ENCODE data around the gene EFNA5. TPM values are rescaled to one million over a fixed set of nuclear protein-coding genes. Genes with fewer than 3 reads are reported as not detected.

EFNA5 gene
- total RNA-seq, 1 donor from 2014 or later, result 20.8 TPM

DNA sequence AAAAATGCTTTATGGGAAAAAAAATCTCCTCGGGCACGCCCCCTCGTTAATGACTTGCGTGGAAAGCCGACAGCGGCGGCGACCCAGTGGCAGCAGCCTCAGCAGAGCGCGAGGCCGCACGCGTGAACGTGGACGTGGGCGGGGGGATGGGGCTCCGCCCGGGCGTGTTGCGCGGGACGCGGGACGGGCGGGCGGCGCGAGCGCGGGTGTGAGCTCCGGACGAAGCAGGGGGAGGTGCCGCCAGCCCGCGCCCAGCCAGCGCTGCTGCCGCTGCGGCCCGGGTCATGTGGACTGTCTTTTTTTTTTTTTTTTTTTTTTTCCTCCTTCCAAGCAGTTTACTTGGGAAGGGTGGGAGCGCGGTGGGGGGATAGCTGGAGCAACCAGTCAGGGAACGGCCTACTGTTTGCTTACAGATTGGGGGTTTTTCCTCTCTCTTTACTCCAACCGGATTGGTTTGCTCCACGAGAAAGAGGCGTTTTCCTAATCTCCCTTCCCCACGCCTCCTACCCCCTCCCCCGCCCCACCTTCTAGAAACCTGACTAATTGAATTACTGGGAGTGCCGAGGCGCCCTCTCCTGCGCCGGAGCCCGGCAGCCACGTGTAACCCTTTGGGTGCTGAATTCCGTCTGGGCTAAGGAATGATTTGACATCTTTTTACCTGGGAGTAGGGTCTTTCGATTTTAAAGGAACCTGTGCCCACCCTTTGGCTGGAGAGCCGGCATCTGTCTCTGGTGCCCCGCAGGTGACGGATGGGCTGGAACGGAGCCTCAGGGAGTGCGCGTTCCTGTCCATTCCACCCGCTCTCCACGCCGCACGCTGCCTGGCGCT lies 1.7 kb upstream of the EFNA5 start:
- DNase-seq, result peak; percentile 91

DNA sequence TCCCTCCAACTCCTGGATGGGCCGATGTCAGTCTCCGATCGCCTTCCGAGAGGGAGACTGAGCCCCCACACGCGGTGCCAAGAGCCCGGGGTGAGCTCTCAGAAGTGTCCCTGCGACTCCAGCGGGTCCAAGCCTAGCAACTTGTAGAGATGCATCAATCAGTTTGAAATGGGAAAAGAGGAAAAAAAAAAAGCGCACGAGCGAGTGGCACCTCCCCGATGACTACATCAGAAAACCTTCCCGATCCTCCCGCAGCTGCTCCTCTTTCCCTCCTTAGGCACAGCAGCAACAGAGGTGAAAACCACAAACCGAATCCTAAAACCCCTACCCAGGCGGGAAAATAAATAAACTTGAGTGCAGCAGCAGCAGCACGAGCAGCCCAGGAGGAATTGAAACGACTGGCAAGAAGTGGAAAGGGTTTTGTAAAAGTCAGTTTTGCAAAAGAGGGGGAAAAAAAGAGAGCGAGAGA lies 1.0 kb upstream of the EFNA5 start:
- DNase-seq, result peak; percentile 92

DNA sequence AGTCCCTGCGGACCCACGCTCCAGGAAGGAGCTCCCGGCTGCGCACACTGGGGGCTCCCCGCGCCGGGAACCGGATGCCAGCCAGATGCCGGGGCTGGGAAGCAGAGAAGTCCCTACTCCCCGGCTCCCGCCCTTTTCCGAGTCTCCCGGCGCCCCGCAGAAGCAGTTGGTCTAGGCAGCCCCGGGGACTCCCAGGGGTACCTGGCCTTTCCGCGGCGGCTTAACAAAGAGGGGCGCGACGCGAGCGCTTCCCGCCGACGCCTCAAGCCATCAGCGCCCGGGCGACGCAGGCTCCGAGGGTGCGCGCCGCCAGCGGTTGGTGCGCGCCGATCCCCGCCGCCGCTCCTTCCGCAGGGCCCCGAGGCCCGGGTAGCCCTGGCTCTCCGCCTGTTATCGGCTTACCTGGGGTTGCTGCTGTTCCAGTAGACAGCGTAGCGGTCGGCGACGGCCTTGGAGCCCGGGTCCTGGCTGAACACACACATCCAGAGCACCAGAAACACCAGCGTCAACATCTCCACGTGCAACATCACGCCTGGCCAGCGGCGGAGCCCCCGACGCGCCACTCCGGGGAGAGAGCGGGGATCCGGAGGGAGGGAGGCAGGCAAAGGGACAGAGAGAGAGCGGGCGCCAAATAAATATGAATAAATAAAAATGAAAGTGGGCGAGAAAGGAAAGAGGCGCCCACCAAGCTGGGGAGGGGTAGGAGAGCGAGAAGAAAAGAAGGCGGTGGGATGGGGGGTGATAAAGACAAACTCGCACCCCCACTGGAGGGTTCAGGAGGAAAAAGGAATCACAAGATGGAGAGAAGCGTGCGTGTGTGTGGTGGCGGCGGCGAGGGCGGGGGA lies 428 bp downstream of the EFNA5 start:
- DNase-seq, result peak; percentile 40

DNA sequence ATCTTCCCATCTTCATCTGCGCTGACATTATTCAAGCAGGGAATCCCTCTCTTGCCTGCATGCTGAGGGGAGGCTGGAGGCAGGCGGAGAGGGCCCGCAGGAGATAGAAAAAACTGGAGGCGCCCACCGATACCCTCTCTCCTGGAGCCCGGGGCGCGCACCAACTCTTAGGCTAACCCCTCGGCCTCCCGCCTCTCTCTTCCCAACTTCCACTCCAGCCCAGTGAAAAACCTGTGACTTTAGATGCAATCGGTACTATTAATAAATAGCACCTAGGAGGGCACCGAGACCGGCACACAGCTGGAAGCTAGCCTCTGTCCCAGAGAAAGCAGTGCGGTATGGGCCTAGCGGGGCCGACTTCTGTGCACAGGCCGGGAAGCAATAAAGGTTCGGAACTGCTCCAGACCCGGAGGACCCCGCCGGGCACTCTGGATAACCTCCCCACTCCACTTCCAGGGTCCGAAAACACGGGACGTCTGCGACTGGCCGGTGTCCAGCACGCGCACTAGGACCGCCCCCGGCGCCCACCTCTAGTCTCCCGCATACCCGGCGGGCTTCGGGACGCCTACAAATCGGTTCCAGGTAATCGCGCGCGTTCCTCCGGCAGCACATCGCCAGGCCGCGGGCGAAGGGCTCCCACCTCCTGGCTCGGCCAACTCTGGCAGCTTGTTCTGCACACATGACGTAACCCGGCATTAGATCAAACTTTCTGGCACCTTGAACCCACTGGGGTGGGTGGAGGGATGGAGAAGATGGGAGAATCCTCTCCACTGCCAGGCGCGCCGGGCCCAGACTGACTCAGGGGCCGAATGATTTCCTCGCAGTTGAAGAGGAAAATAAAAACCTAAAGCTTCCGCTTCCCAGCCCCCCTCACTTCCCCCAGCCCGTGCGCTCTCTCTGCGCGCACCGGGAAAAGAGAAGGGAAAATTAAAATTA lies 1.4 kb downstream of the EFNA5 start:
- DNase-seq, result no peak

DNA sequence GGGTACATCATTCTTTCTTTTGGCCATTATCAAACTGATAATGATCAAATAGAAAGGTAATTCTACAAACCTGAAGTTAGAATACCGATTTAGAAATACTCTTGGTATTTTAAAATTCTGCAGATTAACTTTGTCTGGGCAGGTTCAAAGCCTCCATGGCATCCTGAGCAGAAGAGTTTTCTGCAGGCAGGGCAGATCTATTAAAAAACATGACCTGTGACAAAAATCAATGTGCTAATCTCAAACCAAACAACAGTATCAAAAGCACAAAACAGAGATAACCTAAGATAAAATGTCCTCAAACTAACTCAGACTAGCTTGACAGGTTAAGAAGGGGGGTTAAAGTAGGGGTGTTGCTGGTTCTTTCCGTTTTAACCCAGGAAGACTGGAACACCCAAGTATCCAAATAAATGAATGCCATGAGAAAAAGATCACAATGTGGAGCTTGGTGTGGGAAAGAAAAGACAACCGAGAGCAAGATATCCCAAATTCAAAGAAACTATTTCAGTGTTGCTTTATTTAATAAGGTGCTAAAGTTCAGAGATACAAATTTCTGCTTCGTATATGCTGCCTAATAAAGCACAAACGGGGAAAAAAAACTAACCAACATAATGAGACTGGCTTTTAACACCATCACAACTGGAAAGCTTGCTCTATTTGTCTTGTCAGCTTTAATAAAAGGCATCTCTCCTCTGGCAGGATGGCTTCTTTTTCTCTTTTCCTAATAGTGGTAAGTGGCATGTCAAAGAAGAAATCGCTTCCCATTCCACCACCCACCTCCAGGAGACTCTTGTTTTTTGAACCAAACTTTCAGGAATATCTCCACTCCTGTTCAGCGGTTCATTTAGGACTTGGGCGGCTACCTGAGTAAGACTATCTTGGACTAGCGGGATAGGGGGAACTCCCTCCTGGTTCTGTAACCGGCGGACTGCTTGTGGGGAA lies 2.3 kb downstream of the EFNA5 start:
- no peak for DNase-seq

DNA sequence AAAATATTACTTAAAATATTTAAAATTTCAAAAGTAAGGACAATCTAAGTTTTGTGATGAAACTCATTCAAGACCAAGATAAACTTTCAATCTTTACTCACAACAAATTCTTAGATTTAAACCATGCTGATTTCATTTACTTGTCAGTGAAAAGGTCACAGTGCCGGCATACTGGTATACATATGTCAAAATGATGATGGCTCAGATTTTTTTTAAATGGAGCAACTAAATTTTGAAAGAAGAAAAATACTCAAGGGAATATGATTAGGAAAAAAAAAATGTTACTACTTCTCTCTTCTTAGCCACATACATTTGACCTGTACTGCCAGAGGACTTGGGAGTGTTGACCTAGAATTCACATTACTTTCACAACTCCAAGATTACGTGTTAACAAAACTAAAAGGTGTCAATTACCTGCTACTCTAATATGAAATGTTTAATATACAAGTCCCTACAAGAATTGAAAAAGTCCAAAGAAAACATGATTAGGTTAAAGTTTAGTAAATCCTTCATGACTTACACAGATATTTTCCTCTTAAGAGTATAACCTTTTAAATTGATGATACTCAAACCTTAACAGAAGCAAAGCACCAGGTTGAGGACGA lies 4.6 kb downstream of the EFNA5 start:
- no peak for DNase-seq

DNA sequence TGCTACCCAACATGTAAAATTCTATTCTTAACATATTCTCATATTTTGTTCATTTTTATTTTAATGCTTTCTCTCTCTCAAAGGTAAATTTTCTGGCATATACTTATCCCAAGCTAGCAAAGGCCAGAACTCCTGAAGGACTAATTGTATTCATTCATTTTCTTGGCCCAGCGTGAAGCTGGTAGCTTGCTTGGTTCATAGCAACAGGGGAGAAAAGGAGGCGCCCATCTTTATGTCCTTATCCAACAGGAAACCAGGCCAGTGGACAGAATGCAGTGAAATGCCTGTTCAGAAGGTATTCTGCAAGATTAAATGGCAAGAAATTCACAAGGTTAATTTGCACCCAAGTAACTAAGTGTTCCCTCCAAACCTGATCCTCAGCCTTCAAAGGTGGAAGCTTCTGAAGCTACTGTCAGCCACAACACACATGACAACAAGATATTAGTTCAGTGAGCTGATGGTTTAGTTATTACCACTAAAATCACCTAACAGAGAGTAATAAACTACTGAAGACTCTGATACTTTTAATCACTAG lies 5.6 kb downstream of the EFNA5 start:
- DNase-seq, result no peak

DNA sequence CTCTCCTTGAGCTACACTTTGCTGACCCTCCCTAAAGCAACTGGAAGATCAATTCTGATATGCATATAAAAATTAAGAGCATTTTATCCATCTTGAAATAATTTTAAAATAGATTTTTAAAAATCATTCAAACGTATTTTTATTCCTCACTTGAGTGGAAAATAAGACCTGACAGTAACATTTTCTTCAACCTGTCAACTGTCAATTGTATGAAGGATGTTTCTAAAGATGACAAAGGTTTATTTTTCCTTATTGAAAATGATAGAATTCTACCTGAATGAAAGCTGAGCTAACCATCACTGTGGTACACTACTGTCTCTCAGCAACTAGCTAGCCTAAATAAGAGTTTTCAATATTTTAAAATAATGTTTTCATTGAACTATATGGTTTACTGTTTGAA lies 7.0 kb downstream of the EFNA5 start:
- DNase-seq, result no peak

DNA sequence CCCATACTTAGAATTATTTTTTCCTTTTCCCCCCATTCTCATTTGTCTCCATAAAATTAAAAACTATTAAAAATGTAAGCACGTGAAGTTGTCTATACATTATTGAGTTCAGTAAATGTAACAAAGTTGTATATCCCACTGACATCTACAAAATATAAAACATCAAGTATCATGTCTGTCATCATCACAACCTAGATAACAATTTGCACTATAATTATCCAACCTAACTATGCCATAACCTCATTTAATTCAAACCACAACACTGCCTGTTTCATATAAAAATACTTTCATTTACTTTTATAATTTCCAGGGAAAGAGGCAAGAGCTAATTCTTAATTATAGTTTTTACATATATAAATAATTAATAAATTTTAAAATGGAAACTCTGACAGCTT lies 9.1 kb downstream of the EFNA5 start:
- no peak for DNase-seq

DNA sequence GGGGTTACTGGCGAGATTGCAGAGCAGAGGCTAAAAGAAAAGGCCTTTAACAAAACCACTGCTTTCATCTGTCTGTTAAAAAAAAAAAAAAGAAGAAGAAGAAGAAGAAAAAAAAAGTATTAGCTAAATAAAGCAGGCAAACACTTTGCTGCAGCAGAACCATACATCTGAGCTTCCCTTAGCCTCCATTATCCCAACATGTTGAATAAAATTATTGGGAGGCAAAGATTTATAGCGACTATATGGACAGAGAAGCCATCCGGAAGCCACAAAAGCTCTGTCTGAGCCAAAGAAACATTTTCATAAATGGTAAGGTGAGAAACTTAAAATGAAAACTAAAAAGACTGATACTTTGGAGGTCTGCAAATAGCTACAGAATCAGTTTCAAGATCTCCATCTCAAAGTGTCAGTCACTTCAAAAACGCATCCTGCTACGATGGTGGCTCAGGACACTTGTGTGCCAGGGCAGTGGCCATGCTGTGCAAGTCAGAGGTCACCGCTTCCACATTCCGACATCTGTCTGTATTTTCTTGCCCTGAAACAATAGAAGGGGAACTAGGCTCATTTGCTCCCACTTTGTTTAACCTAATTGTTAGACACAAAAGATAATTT lies 9.6 kb downstream of the EFNA5 start:
- DNase-seq, result no peak

DNA sequence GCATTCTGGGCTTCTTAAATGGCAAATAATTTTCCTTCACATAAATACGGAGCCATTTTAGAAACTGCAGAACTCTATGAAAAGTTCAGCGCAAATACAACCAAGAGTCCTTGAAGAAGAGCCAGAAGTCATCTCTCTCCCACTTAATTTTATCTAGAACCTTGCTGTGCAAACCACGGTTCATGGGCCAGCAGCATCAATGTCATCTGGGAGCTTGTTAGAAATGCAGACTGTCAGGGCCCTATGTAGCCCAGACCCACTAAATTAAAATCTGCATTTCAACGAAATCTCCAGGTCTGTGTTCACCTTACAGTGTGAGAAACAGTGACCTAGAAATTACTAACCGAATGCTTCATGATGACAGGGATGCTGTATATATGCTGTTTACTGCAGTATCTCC lies 12.2 kb downstream of the EFNA5 start:
- no peak for DNase-seq

DNA sequence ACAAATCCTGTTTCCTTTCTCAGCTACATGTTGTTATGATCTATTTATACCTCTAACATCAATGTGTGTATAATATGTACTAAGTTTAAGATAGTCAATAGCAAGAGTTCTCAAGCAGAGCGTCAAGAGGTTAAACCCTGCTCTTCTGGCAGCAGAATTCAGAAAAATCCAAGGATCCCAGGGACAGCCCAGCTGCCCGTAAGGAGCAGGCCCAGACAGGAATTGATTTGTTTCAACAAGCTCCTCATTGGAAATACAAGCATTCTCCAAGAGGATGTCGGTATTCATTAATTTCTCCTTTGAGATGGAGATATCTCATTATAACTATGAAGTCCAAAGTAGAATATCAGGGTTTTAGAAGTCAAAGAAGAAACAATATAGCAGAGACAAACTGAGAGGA lies 14.9 kb downstream of the EFNA5 start:
- no peak for DNase-seq

DNA sequence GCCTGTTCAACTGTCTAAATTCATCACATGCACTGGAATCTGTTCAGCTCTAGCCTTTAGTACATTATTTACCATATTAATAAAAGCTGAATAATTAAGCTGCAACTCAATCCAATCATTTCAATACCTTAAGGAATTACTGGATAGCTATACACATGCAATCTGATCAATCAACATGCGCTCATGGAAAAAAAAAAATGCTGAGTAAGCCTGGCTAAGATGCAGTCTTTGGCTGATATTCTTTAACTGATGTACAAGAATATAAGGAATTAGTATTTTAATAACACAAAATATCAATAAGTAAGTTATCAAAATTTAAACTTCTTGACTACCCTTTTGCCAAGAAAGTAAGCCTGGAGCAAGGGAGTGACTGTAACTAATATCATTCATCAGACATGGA lies 15.9 kb downstream of the EFNA5 start:
- DNase-seq, result no peak

DNA sequence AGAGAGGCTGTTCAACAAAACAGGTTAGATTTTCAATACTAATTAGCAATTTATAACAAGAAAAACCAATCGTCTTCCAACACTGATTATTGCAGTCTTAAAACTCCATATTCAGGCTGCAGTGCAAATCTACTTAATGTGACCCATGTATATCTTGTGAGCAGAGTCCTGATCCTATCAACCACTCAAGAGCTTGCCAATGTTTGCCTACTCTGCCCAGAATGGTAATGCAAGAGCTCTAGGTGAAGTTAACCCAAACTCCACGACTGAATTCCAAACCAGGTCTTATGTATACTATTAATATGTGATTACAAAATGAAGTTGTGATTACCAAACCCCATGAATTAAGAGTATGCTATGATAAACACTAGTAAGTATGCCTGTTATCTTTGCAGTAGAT lies 17.1 kb downstream of the EFNA5 start:
- DNase-seq, result no peak

DNA sequence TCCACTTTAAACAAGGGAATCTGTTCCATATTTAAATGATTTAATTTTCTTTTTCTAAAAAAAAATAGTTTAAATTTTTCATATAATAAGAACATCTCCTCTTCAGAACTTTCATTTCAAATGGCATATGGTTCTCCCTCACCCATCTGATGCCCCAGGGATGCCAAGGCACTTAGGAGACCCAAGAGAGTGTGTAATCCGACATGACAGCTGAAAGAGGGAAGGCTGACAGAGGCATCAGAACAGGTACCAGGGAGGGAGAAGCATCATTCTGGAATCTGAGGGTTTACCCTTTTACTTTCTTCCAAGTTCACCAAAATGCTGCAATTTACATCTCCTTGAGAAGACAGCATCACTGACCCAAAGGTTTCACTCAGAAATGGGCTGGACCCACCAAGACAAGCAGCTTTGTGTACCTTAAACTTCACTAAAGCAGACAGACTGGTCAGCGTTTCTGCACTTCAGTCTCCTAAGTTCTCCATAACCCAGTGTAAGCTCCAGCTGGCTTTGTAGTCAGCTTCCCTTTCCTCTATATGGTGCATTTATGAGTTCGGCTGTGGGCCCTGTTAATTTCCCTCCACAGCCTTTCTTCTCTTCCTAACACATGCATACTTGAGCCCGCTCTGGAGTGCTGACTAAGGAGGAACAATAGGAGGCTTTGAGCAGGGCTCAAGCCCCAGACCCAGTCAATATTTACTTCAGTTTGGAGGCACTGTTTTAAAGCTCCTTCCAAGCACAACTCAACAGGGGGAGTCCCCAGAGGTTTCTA lies 17.7 kb downstream of the EFNA5 start:
- DNase-seq, result no peak

DNA sequence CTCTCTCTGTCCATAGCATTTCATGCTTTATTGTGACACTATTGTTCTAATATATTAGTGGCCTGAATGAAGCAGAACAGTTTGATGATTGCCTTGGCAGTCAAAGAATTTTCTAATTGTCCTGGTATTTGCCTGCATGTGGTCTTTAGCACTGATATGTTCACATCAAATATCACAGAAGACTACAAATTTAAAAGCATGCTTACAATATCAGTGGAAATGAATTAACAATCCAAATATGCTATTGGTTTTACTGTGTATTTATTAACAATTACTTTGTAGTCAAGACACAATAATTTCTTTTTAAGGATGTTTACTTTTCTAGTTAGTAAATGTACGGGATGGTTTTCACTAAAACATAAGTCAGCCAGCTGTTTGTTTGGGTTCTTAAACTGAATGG lies 18.3 kb downstream of the EFNA5 start:
- peak; percentile 50 for DNase-seq

DNA sequence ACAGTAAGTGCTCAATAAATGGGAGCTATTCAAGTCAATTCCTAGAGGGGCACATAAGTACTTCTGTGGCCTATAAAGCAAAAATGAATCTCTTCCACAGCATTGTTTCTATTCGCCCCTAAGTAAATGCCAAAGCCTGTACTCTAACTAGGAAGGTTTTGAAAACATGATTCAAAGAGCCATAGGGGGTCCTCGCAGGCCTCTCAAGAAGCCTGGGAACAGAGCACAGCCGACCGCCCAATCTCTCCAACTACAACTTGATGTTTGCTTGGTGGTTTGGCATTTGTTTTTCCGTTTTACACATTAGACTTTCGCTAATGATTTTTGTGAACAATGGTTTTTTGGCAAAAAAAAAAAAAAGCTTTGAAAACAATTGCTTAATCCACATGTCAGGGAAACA lies 19.4 kb downstream of the EFNA5 start:
- no peak for DNase-seq

DNA sequence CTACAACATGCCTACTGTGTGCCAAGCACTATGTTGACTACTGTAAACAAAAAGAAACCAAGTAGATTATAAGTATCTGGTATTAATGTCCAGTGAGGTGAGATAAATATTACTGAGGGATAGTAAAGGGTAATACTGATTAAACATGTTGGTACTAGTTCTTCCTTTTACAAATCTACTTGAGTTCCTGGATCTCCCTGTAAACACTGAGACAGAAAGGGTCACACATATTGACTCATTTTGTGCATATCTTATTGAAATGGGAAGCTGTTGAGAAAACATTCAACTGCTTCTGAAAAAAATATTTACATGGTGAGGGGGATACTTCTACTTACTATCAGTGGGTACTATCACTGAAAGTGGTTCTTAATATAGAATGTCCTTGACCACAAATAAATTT lies 24.3 kb downstream of the EFNA5 start:
- no peak for DNase-seq

DNA sequence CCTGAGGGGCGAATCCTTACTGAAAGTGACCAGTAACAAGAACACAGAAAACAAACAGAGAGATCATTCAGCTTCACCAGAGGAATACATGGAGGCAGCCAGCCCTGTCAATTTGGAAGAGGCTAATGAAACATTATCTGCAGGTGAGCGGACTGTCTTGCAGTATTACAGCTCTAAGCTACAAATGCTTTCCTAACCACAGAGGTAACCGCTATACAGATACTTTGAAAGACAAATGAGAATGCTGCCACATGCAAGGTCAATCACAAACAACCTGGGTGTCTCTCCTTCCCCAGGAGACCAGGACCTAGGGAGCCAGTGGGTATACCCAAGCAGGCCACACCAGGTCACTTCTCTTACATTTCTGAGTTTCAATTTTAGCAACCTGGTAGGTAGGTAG lies 30.2 kb downstream of the EFNA5 start:
- DNase-seq, result no peak
